PC-9 (cell line): ENCODE measurements around the gene RARS2. TPM values are rescaled to one million over a fixed set of nuclear protein-coding genes. Genes with fewer than 3 reads are reported as not detected.

ENCODE experiments used
- total RNA-seq: library from RNA; stranded (reverse); gene quantifications from 2 replicates; pipeline ENCODE4 v1.2.3, GENCODE V29; 2021

The RARS2 gene
- total RNA-seq, 1 experiment from 2014 or later, result 34.6 TPM

Other genes starting within 250 kb of the RARS2 start
- gene C6orf163, start 245.2 kb downstream of the RARS2 start, total RNA-seq, result 1.5 and 2.0 TPM in 2 replicates
- 2.9 and 3.2 TPM in 2 replicates for gene CFAP206, start 182.0 kb downstream of the RARS2 start, total RNA-seq
- 6.7 and 9.3 TPM in 2 replicates for gene SLC35A1, start 117.0 kb downstream of the RARS2 start, total RNA-seq
- gene ORC3, start 148 bp upstream of the RARS2 start, total RNA-seq, result 19.8 and 24.3 TPM in 2 replicates
- gene AKIRIN2, start 112.2 kb upstream of the RARS2 start, total RNA-seq, result 34.7 and 48.3 TPM in 2 replicates